ENCODE results near the gene MARK3.
A peak's percentile ranks its signal among the peaks of the same experiment; 100 is the strongest.

MARK3 gene

DNA sequence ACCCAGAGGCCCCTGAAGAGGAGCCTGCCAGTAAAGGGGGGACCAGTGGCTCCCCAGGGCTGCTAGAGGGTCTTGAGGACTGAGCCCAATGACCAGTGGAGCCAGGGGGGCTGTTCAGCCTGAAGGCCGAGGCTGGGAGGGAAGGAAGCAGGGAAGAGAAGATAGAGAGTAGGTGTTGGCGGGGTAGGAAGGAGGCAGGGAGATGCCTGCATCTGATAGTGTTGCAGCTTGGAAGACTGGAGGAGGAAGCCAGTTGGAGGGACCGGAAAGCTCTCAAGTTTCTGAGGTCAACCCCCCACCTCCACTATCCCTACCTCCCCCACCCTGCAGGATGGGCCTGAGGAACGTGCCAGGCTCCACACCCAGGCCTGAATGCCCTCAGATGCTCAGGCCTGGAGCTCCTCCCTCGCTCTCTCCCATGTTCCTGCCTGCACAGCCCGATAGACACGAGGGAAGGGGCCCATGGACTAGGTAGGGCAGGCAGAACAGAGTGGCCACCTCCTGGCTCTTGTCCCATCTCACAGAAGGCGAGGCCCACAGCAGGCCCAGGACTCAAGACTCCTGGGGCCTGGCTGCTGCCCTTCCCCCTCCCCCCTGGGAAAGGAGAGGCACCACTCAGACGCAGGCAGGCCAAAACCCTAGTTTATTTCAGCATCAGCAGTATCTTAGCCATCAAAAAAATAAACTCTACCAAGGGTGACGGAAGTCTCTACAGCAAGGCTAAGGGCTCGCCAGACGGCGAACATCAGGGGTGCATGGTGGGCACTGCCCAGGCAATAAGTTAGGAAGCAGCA is 134.0 kb downstream of the MARK3 start:
- Histone ChIP-seq H3K4me1 (peaks cover 0 to 57% (median 47%) of the 10 kb centered on the region in 4 donors), H3K9me3 (no peaks in the 10 kb centered on the region), H3K4me3 (no peak overlapping the region), H3K27ac (peak overlapping the region; percentile 84 to 90), H3K36me3 (peaks cover 4 to 7% (median 5%) of the 10 kb centered on the region in 3 donors), H3K27me3 (no peaks in the 10 kb centered on the region)
- peak in 1 of 2 donors; percentile 88 for DNase-seq
- intact Hi-C loops (cut with DNase I; ENCODE audit: low total_unique reads) = loop anchor here (2.0 kb wide), 1 partner anchor 28 kb away; no protein-coding TSS in a partner anchor
- TF ChIP-seq CTCF (IDR thresholded peaks at IDR 0.05) = no peak

GRCh38 chr14:103519837-103520212 is 134.6 kb downstream of the MARK3 start:
- H3K4me1 ChIP-seq = peaks cover 0 to 57% (median 47%) of the 10 kb centered on the region in 4 donors
- no peaks in the 10 kb centered on the region for H3K27me3 ChIP-seq
- peaks cover 4 to 7% (median 5%) of the 10 kb centered on the region in 3 donors for H3K36me3 ChIP-seq
- no peaks in the 10 kb centered on the region for H3K9me3 ChIP-seq
- DNase-seq = peak in 1 of 2 donors; percentile 78
- no peak overlapping the region for H3K4me3 ChIP-seq
- intact Hi-C loops (cut with DNase I; ENCODE audit: low total_unique reads) = loop anchor here (2.0 kb wide), 2 partner anchors 21 to 27 kb away; no protein-coding TSS in a partner anchor
- TF ChIP-seq CTCF (IDR thresholded peaks at IDR 0.05) = no peak
- peak overlapping the region; percentile 84 to 90 for H3K27ac ChIP-seq

DNA sequence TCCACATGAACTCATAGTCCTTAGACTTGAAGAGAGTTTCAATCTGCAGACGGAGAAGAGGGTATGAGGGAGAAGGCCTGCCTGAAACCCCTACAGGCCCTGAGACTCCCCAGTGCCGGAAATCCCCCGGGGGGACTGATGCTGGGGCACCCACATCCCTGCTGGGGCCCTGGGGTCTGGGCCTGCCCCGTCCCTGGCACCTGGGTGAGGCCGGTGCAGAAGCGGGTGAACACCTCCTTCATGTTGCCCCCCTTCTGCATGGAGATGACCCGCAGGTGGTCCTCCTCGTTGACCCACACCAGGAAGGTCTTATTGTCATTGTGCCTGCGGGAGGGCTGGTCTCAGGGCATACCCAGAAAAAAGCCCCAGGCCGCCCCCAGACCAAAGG is 135.0 kb downstream of the MARK3 start:
- TF ChIP-seq CTCF (IDR thresholded peaks at IDR 0.05) = no peak
- H3K27me3 ChIP-seq = no peaks in the 10 kb centered on the region
- H3K27ac ChIP-seq = peak overlapping the region; percentile 84 to 90
- H3K4me1 ChIP-seq = peaks cover 0 to 57% (median 47%) of the 10 kb centered on the region in 4 donors
- H3K4me3 ChIP-seq = peak overlapping the region; percentile 65 to 85
- no peaks in the 10 kb centered on the region for H3K9me3 ChIP-seq
- intact Hi-C loops (cut with DNase I; ENCODE audit: low total_unique reads) = loop anchor here (2.0 kb wide), 1 partner anchor 21 kb away; no protein-coding TSS in a partner anchor
- H3K36me3 ChIP-seq = peaks cover 4 to 7% (median 5%) of the 10 kb centered on the region in 3 donors
- no peak for DNase-seq

GRCh38 chr14:103520657-103521437 is 135.6 kb downstream of the MARK3 start:
- H3K4me1 ChIP-seq = peaks cover 0 to 57% (median 47%) of the 10 kb centered on the region in 4 donors

More at GRCh38 chr14:103520657-103521437, 135.6 kb downstream of the MARK3 start:
- no peaks in the 10 kb centered on the region for H3K27me3 ChIP-seq
- no peaks in the 10 kb centered on the region for H3K9me3 ChIP-seq
- peaks cover 4 to 7% (median 5%) of the 10 kb centered on the region in 3 donors for H3K36me3 ChIP-seq
- intact Hi-C loops (cut with DNase I; ENCODE audit: low total_unique reads) = loop anchor here (2.0 kb wide), 1 partner anchor 20 kb away; no protein-coding TSS in a partner anchor
- H3K27ac ChIP-seq = peak overlapping the region; percentile 84 to 90
- TF ChIP-seq CTCF (IDR thresholded peaks at IDR 0.05) = peak; percentile 59 to 61
- peak; percentile 77 to 94 for DNase-seq
- H3K4me3 ChIP-seq = peak overlapping the region; percentile 65 to 85
